ENCODE measurements around the gene PVR. TPM values are rescaled to one million over a fixed set of nuclear protein-coding genes. Genes with fewer than 3 reads are reported as not detected.

The PVR gene
- total RNA-seq, 6 donors from 2014 or later, result 40.5 to 89.7 (median 44.2) TPM

- no peak overlapping the region for H3K4me3 ChIP-seq
- no peak for ATAC-seq (ENCODE audit: low FRiP score in 2 of 2)
- H3K27ac ChIP-seq, result no peak overlapping the region
- 93 to 94% methylated on average over 5 of the region's 5 CpGs for WGBS, 2 donors
- TF ChIP-seq CTCF (IDR thresholded peaks at IDR 0.05) (no peak), EP300 (IDR thresholded peaks at IDR 0.05) (no peak), POLR2AphosphoS5 (IDR thresholded peaks at IDR 0.05) (no peak), POLR2A (IDR thresholded peaks at IDR 0.05) (no peak)
- H3K27me3 ChIP-seq, result no peaks in the 10 kb centered on the region
- H3K9me3 ChIP-seq, result no peaks in the 10 kb centered on the region
- H3K4me1 ChIP-seq, result peaks cover 0 to 12% (median 7%) of the 10 kb centered on the region in 4 donors
- no peak for DNase-seq
- H3K36me3 ChIP-seq, result no peaks in the 10 kb centered on the region
Observed at GRCh38 chr19:44700547-44700946, 56.8 kb downstream of the PVR start.

GRCh38 chr19:44701228-44701627 is 57.5 kb downstream of the PVR start:
- DNase-seq (peak in 1 of 2 donors; percentile 52), ATAC-seq (ENCODE audit: low FRiP score in 2 of 2) (no peak)
- Histone ChIP-seq H3K9me3 (no peaks in the 10 kb centered on the region), H3K4me1 (peaks cover 0 to 7% (median 2%) of the 10 kb centered on the region in 4 donors), H3K4me3 (no peak overlapping the region), H3K27ac (no peak overlapping the region), H3K36me3 (no peaks in the 10 kb centered on the region), H3K27me3 (no peaks in the 10 kb centered on the region)
- TF ChIP-seq POLR2A (IDR thresholded peaks at IDR 0.05) (no peak), CTCF (IDR thresholded peaks at IDR 0.05) (no peak), EP300 (IDR thresholded peaks at IDR 0.05) (no peak), POLR2AphosphoS5 (IDR thresholded peaks at IDR 0.05) (no peak)
- WGBS, 2 donors, result 86 to 90% methylated on average over 11 of the region's 15 CpGs

GRCh38 chr19:44702551-44703176 is 59.0 kb downstream of the PVR start:
- H3K4me3 ChIP-seq, result no peak overlapping the region
- no peaks in the 10 kb centered on the region for H3K9me3 ChIP-seq
- H3K4me1 ChIP-seq, result no peaks in the 10 kb centered on the region
- H3K27ac ChIP-seq, result no peak overlapping the region
- H3K27me3 ChIP-seq, result no peaks in the 10 kb centered on the region
- H3K36me3 ChIP-seq, result no peaks in the 10 kb centered on the region
- TF ChIP-seq CTCF (IDR thresholded peaks at IDR 0.05), result no peak
- TF ChIP-seq POLR2A (IDR thresholded peaks at IDR 0.05), result no peak
- TF ChIP-seq POLR2AphosphoS5 (IDR thresholded peaks at IDR 0.05), result no peak
- TF ChIP-seq EP300 (IDR thresholded peaks at IDR 0.05), result no peak
- no peak for DNase-seq
- 88 to 90% methylated on average over 6 to 17 of the region's 17 CpGs for WGBS, 2 donors
- ATAC-seq (ENCODE audit: low FRiP score in 2 of 2), result no peak

- no peaks in the 10 kb centered on the region for H3K27me3 ChIP-seq
- no peak for ATAC-seq (ENCODE audit: low FRiP score in 2 of 2)
- H3K27ac ChIP-seq, result no peak overlapping the region
- TF ChIP-seq POLR2A (IDR thresholded peaks at IDR 0.05) (no peak), POLR2AphosphoS5 (IDR thresholded peaks at IDR 0.05) (no peak), EP300 (IDR thresholded peaks at IDR 0.05) (no peak), CTCF (IDR thresholded peaks at IDR 0.05) (no peak)
- WGBS, 2 donors, result 90 to 92% methylated on average over 15 to 27 of the region's 28 CpGs
- H3K4me3 ChIP-seq, result no peak overlapping the region
- DNase-seq, result peak in 1 of 2 donors; percentile 52
- no peaks in the 10 kb centered on the region for H3K36me3 ChIP-seq
- no peaks in the 10 kb centered on the region for H3K4me1 ChIP-seq
- no peaks in the 10 kb centered on the region for H3K9me3 ChIP-seq
Observed at GRCh38 chr19:44703336-44704078, 59.8 kb downstream of the PVR start.
